ENCODE data around the gene ZIC1.

GRCh38 chr3:147397875-147398812 is 11.0 kb upstream of the ZIC1 start:
- no peak for TF ChIP-seq ESRRG (CRISPR knock-in tag; IDR thresholded peaks at IDR 0.05)
- no peak for TF ChIP-seq RARB (CRISPR knock-in tag; IDR thresholded peaks at IDR 0.05)
- TF ChIP-seq TOX (CRISPR knock-in tag; IDR thresholded peaks at IDR 0.05; ENCODE audit: borderline replicate concordance), result no peak
- no peak for TF ChIP-seq ARNTL (CRISPR knock-in tag; IDR thresholded peaks at IDR 0.05; ENCODE audit: borderline replicate concordance, low read depth)
- TF ChIP-seq ISL1 (CRISPR knock-in tag; IDR thresholded peaks at IDR 0.05), result no peak
- TF ChIP-seq ZFP30 (CRISPR knock-in tag; IDR thresholded peaks at IDR 0.05), result no peak
- no peak for TF ChIP-seq CSDC2 (CRISPR knock-in tag; IDR thresholded peaks at IDR 0.05)
- TF ChIP-seq GLIS3 (CRISPR knock-in tag; IDR thresholded peaks at IDR 0.05), result no peak
- no peak for TF ChIP-seq POU6F1 (CRISPR knock-in tag; IDR thresholded peaks at IDR 0.05; ENCODE audit: borderline replicate concordance, low read depth)
